ENCODE data around the gene LRRC9.

DNA sequence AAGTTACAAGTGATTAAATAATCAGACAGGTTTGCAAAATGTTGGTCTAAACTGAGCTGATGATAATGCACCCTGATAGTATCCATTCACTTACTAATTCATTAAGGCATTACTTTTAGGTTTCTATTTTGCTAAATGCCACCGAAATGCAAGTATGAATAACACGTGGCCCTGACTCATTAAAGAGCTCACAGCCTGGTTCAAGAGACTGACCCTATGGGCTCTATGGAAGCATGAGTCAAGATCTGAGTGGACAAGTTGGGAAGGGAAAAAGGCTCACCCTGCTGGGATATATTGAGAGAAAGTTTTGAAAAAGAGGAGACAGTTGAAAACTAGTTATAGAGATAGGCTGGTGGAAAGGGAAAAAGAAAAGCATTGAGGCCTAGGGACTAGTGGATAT, 14.8 kb upstream of the LRRC9 start:
- TF ChIP-seq, protein P1, sequence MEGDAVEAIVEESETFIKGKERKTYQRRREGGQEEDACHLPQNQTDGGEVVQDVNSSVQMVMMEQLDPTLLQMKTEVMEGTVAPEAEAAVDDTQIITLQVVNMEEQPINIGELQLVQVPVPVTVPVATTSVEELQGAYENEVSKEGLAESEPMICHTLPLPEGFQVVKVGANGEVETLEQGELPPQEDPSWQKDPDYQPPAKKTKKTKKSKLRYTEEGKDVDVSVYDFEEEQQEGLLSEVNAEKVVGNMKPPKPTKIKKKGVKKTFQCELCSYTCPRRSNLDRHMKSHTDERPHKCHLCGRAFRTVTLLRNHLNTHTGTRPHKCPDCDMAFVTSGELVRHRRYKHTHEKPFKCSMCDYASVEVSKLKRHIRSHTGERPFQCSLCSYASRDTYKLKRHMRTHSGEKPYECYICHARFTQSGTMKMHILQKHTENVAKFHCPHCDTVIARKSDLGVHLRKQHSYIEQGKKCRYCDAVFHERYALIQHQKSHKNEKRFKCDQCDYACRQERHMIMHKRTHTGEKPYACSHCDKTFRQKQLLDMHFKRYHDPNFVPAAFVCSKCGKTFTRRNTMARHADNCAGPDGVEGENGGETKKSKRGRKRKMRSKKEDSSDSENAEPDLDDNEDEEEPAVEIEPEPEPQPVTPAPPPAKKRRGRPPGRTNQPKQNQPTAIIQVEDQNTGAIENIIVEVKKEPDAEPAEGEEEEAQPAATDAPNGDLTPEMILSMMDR (IDR thresholded peaks at IDR 0.05): no peak
- no peak for TF ChIP-seq POLR2A (IDR thresholded peaks at IDR 0.05)

All from heart left ventricle (tissue), 13 donors.